ENCODE results near the gene KIF1B.
A peak's percentile ranks its signal among the peaks of the same experiment; 100 is the strongest.
"Not testable (repeated sequence)": the region's sequence is repeated elsewhere in the genome, so short reads cannot be mapped to it uniquely, and the experiment has no call there.

Gene KIF1B

GRCh38 chr1:10192263-10192662 lies 18.1 kb upstream of the KIF1B start:
- no peak for DNase-seq (ENCODE audit: low read depth)

- DNase-seq (ENCODE audit: low read depth) = no peak
Observed at GRCh38 chr1:10193288-10193687, 17.1 kb upstream of the KIF1B start.

- DNase-seq (ENCODE audit: low read depth) = no peak
Observed at GRCh38 chr1:10195570-10195969, 14.8 kb upstream of the KIF1B start.

- DNase-seq (ENCODE audit: low read depth) = no peak
Observed at GRCh38 chr1:10196976-10197375, 13.4 kb upstream of the KIF1B start.

- DNase-seq (ENCODE audit: low read depth) = no peak
Observed at GRCh38 chr1:10200620-10201019, 9.8 kb upstream of the KIF1B start.

GRCh38 chr1:10204003-10204642 lies 6.2 kb upstream of the KIF1B start:
- DNase-seq (ENCODE audit: low read depth) = no peak

- not testable (repeated sequence) for DNase-seq (ENCODE audit: low read depth)
Observed at GRCh38 chr1:10205206-10205605, 5.2 kb upstream of the KIF1B start.

GRCh38 chr1:10207810-10208209 lies 2.6 kb upstream of the KIF1B start:
- no peak for DNase-seq (ENCODE audit: low read depth)

GRCh38 chr1:10208537-10208936 lies 1.8 kb upstream of the KIF1B start:
- DNase-seq (ENCODE audit: low read depth) = no peak

- no peak for DNase-seq (ENCODE audit: low read depth)
Observed at GRCh38 chr1:10209590-10209904, 823 bp upstream of the KIF1B start.

GRCh38 chr1:10210841-10211804 lies 753 bp downstream of the KIF1B start:
- DNase-seq (ENCODE audit: low read depth) = peak; percentile 95

GRCh38 chr1:10211805-10212410 lies 1.5 kb downstream of the KIF1B start:
- DNase-seq (ENCODE audit: low read depth) = no peak

- DNase-seq (ENCODE audit: low read depth) = no peak
Observed at GRCh38 chr1:10212476-10212875, 2.1 kb downstream of the KIF1B start.

- no peak for DNase-seq (ENCODE audit: low read depth)
Observed at GRCh38 chr1:10213186-10213705, 2.9 kb downstream of the KIF1B start.

- no peak for DNase-seq (ENCODE audit: low read depth)
Observed at GRCh38 chr1:10216090-10216749, 5.8 kb downstream of the KIF1B start.

- DNase-seq (ENCODE audit: low read depth) = peak; percentile 39
Observed at GRCh38 chr1:10217748-10218441, 7.5 kb downstream of the KIF1B start.

- no peak for DNase-seq (ENCODE audit: low read depth)
Observed at GRCh38 chr1:10220200-10220599, 9.8 kb downstream of the KIF1B start.

- not testable (repeated sequence) for DNase-seq (ENCODE audit: low read depth)
Observed at GRCh38 chr1:10220657-10221056, 10.3 kb downstream of the KIF1B start.

- DNase-seq (ENCODE audit: low read depth) = no peak
Observed at GRCh38 chr1:10225573-10225972, 15.2 kb downstream of the KIF1B start.

GRCh38 chr1:10228528-10228927 lies 18.2 kb downstream of the KIF1B start:
- DNase-seq (ENCODE audit: low read depth) = no peak

- DNase-seq (ENCODE audit: low read depth) = no peak
Observed at GRCh38 chr1:10229903-10230302, 19.5 kb downstream of the KIF1B start.

- no peak for DNase-seq (ENCODE audit: low read depth)
Observed at GRCh38 chr1:10232163-10232562, 21.8 kb downstream of the KIF1B start.
